CD4-positive, alpha-beta T cell treated with Interleukin-1 beta for 1 hour (primary cell): ENCODE results near the gene BTBD9.

Source experiments
- DNase-seq, 2 donors: peaks; one replicate each; pipeline ENCODE4 v3.0.0-alpha.2; 2020 to 2022

Gene BTBD9

GRCh38 chr6:38423746-38424145, 216.0 kb downstream of the BTBD9 start:
- DNase-seq: no peak

GRCh38 chr6:38420207-38420606, 219.5 kb downstream of the BTBD9 start:
- DNase-seq: no peak

- DNase-seq: no peak
Measured at GRCh38 chr6:38417521-38417920, 222.2 kb downstream of the BTBD9 start.

DNA sequence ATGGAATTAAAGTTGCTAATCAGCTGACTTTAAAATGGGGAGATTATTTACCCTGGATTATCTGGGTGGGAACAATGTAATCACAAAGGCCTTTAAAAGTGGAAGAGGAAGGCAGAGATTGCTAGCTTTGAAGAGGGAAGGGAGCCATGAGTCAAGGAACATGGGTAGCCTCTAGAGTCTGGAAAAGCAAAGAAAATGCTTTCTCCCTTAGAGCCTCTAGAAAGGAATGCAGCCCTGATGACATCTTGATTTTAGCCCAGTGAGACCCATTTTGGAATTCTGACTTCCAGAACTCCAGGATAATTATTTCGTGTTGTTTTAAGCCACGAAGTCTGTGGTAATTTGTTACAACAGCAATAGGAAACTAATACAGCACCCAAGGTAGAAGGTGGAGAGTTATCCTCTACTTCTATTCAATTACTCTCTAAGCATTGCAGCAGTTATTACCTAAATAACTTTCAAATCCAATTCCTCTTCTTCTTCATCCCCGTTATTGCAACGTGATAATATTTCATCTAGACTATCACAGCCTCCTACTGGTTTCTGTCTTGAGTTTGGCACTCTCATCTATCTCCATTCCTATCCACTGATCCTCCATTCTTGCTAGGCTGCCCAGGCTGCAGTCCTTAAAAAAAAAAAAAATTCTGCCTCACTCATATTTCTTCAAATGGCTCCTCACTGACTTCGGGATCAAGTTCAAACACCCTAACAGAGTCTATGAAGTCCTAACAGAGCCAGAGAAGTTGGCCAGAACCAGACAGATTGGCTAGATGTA, 224.3 kb downstream of the BTBD9 start:
- no peak for DNase-seq

DNA sequence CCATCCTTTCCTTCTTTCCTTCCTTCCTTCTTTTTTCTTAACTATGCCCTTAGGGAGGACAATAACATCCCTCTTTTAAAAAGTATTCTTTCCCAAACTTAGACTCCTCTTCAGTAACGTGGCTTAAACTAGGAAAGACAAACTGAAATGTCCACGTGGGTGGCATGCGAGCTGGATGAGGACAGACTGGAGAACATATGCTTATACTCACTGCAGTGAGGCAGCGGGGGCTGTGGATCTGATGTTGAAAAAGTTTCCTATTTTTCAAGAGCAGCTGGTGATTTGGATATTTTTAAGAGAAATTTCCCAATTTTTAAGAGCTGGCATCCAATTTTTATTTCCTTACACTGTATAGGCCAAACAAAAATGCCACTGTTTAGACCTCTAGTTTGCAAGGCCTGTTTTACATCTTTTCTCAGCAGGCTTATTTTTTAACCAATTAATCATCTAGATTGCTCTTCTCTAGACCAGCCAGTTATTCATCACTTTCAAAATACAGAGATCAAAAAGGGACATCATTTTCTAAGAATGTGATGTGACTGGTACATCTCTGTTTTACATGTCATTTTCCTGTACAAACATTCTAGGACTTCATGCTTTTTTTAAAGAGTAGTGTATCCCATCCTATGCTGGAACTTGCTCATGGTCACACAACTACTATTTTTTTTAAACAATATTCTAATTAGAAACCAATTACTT, 226.5 kb downstream of the BTBD9 start:
- DNase-seq: no peak

- DNase-seq: no peak
Measured at GRCh38 chr6:38407192-38407591, 232.5 kb downstream of the BTBD9 start.

- DNase-seq: no peak
Measured at GRCh38 chr6:38406096-38406495, 233.6 kb downstream of the BTBD9 start.

GRCh38 chr6:38404900-38405556, 234.7 kb downstream of the BTBD9 start:
- DNase-seq: no peak

DNA sequence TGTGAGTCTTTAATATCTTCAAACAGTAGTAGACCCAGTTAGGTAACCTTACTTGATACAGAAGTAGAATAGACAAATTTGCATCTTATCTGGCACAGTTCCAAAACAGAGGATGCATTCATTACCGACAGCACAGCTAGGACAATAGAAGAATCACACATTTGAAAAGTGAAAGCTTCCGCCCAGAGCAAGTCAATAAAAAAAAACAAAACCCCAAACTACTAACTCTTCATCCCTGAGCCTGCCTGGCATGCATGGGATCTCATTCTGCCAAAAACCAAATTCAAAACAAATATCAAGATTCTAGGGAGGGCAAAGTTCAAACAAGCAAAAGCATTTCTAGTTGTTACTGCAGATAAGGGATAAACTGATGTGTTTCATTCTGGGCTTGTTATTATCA, 235.4 kb downstream of the BTBD9 start:
- no peak for DNase-seq

GRCh38 chr6:38403548-38403947, 236.2 kb downstream of the BTBD9 start:
- DNase-seq: no peak

DNA sequence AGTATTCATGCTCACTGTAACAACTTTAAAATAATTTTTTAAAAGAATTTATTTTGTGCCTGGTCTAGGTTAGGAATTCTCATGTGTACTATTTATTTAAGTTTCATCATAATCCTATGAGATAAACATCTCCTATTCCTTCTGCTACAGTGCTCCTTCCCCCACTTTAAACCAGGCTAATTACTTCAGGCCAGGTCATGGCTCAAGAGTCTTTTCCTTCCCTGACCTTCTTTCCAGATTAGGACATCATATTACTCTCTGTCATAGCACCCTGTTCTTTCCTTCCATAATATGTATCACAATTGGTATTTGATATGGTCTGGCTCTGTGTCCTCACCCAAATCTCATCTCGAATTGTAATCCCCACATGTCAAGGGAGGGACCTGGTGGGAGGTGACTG, 239.0 kb downstream of the BTBD9 start:
- no peak for DNase-seq

DNA sequence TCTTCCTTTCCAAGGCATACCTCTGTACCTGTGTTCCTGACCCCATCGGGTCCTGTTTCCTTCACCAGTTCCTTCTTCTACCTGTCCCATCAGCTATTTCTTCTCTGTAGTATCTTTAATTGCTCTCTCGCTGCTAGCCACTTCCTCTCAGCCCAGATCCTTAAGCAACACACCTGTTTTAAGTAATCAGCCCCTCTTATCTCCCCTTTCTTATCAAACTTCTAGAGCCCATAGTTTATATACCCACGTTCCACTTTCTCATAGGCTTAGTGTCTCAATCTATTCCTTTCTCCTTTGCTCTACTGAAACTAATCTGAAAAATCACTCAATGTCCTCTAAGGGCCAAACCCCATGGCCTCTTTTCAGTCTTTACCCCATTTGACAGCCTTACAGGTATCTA, 239.6 kb downstream of the BTBD9 start:
- DNase-seq: no peak

DNA sequence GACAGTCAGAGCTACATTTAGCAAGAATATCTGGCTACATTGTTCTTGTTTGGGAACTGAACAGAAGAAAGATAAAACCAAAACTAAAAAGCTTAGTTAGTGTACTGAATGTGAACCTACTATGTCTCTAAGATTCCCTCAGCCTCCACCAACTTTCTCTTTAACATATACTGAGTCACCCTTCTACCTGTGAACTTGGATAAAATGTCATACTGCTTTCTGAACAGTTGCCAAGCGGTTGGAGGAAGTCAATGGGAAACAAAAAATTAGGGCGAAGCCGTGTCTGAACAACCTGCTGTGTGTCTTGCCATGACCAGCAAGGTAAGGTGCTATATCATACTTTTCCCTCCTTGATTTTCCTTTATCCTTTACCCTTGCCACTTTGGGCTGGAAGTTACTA, 243.5 kb downstream of the BTBD9 start:
- no peak for DNase-seq

DNA sequence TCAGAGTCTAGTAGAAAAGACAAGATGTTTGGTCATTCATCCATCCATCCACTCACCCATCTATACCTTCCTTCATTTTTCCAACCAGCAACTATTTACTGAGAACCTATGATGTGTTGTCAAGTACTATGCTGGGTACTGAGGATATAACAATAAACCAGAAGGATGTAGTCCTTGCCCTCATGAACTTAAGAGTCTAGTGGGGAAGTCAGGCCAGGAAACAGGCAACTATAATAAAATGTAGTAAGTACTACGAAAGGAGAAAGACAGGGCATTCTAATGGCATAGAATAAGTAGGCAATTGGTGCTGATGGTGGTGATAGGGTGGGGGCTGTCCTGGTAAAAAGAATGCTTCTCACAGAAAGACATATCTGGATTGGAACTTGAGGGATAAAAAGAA, 245.7 kb downstream of the BTBD9 start:
- DNase-seq: no peak

- no peak for DNase-seq
Measured at GRCh38 chr6:38391626-38392579, 247.8 kb downstream of the BTBD9 start.

DNA sequence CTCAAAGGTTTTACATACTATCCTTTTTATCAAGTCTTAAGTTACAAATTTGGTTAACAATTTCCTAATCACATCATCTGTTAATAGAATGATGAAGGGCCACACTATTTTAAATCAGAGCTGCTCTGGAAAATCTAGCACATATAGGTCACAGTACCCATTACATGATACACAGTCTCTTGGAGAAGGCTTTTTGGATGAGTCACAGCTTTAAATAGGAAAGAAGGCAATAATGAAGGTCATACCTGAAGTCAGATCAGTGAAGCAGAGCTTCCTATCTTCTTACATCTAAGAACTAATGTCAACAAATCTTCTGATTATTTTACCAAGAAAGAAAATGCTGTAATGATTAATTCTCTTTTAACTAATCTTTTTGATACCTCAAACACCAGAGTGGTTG, 248.5 kb downstream of the BTBD9 start:
- no peak for DNase-seq

DNA sequence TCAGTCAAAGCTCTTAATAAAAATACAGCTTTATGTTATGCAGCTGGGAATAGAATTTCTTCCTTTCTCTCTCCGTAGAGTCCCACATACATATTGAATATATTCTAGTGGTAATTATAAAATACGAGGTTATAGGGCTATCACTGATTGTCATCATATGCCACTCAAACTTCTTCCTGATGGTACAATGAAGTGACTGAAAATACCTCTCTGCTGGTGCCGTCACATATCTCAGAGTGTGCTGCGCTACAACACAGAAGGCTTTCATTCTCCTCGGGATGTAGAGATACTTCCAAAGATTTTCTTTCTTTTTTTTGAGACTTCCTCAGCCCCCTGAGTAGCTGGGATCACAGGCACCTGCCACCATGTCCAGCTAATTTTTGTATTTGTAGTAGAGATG, 249.9 kb downstream of the BTBD9 start:
- no peak for DNase-seq

- DNase-seq: no peak
Measured at GRCh38 chr6:38387971-38388370, 251.8 kb downstream of the BTBD9 start.

DNA sequence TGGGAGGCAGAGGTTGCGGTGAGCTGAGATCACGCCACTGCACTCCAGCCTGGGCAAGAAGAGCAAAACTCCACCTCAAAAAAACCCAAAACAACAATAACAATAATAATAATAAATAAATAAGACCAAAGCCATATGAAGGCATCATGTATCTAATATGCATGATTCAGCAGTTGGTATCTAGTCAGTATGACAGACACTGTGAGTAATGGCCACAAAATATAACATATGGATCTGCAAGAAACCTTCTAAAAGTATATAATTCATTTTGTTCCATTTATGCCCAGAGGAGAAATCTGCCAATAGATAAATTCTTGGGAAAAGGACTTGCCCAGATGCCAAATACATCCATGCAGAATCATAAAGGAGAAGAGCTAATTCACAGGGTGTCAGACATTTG, 252.3 kb downstream of the BTBD9 start:
- DNase-seq: no peak

GRCh38 chr6:38378801-38379200, 260.9 kb downstream of the BTBD9 start:
- DNase-seq: no peak

DNA sequence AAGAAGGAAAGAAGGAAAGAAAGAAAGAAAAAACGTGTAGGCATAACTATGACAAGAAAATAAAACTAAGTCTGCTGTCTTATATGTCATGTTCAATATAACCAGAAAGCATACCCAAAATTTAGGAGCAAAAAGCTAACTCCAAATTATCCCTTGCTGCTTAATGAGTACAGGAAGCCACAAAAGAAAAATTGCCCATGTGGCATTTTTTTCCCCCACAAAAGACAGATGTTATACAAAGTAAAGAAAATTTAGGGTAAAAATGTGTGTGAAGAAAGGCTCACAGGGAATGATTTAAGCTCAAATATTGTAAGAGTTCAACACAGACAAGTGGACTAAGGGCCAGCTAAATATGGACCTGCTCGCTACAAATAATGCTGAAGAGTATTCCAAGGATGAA, 263.8 kb downstream of the BTBD9 start:
- no peak for DNase-seq

GRCh38 chr6:38375341-38375740, 264.4 kb downstream of the BTBD9 start:
- DNase-seq: no peak

DNA sequence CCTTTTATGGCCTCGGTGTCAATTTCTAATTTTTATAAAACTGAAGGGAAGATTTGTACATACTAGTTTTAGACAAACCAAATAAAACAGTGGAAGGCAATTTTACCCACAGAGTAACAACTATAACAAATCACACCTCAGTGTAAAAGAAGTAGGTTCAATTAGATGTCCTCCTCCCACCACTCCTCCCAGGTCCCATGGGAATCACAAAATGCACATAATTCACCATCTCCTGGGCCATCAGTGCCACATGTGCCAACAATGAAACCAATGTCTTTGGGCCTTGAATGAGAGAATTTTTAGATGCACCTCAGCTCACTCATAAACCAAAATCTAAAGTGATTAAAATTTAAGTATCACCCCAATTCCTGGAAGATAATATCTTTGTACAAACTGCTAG, 267.8 kb downstream of the BTBD9 start:
- no peak for DNase-seq
